Subcutaneous preadipocyte (primary cell): ENCODE results near the gene LY6G6C. TPM values are rescaled to one million over a fixed set of nuclear protein-coding genes. Genes with fewer than 3 reads are reported as not detected.

Source experiments
- small RNA-seq: library from RNA; depleted of rRNA; stranded (forward); fragments of <200 nt; gene quantifications from one replicate; pipeline ENCODE3, GENCODE V24; 2012
- total RNA-seq: library from RNA; depleted of rRNA; stranded (reverse); fragments of >200 nt; gene quantifications from 2 replicates; pipeline ENCODE4 v1.2.3, GENCODE V29; 2012

The LY6G6C gene, protein sequence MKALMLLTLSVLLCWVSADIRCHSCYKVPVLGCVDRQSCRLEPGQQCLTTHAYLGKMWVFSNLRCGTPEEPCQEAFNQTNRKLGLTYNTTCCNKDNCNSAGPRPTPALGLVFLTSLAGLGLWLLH
- total RNA-seq = not detected in 2 replicates

GRCh38 chr6:31721351-31722020 lies at the start of gene LY6G6C:
Gene LY6G6C (minus strand): TSS chr6:31721746. CDS start chr6:31721679, 67 bp downstream.

DNA sequence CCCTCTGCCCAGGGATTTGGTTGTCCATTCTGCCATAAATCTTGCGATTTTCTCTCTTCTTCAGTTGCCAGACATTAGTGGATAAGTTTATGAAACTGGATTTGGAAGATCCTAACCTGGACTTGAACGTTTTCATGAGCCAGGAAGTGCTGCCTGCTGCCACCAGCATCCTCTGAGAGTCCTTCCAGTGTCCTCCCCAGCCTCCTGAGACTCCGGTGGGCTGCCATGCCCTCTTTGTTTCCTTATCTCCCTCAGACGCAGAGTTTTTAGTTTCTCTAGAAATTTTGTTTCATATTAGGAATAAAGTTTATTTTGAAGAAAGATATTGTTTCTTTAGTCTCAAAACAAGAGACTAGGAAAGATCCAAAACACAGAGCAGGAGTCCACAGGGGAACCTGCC lies 40.8 kb upstream of the LY6G6C start, which contains the start of gene SAPCD1:
TSS of gene SAPCD1 (plus strand) at position 301 of the 400 bp plus-strand sequence. CDS start 399 bp downstream, outside the sequence.

GRCh38 chr6:31739639-31740396 lies 18.3 kb upstream of the LY6G6C start, which contains the start of gene MSH5:
Gene MSH5 (plus strand): TSS chr6:31740005. CDS start chr6:31740467, 462 bp downstream.

DNA sequence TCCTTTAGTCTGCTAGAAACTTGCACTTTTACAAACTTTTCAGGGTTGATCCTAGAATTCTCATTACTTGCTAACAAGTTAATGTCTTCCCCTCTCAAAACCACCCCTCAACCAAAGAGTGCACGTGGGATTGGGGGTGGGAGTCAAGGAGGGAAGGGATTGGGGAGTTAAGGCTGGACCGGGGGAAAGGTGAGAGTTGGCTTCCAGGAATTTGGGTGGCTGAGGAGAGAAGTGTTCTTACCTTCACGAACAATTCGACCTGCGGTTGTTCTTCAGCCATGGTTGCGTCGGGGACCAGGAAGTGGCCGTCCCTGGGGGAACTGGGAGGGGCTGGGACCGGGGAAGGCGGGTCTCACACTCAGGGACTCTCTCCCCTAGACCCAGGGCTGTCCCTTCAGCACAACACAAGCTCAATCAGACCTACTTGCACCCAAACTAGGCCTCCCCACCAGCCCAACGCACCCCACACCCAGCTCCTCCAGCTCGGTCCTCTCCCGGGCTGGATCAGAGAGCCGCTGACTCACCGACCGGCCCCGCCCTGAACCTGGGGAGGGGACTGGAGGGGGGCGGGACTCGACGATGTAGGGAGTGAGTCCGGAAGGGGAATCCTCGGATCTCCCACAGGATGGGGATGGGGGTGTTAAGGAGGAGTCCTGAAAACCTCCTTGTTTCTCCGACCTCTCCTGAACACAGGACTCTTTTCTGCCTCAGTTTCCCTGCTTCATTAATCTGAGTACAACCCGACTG lies 14.6 kb upstream of the LY6G6C start, which contains the start of gene CLIC1:
TSS of gene CLIC1 (minus strand) at position 510 of the 747 bp plus-strand sequence. CDS start at position 280, 230 bp downstream.

GRCh38 chr6:31728767-31729514 lies 7.4 kb upstream of the LY6G6C start, which contains the start of gene DDAH2:
Gene DDAH2 (minus strand): TSS chr6:31729299. CDS start chr6:31729161, 138 bp downstream.

GRCh38 chr6:31723245-31723979 lies 1.9 kb upstream of the LY6G6C start, which contains the start of gene MPIG6B:
Gene MPIG6B (plus strand): TSS chr6:31723373. CDS start chr6:31723384, 11 bp downstream.

GRCh38 chr6:31715022-31715958 lies 6.3 kb downstream of the LY6G6C start, which contains the start of gene LY6G6D:
Gene LY6G6D (plus strand): TSS chr6:31715348. CDS start chr6:31715356, 8 bp downstream.

DNA sequence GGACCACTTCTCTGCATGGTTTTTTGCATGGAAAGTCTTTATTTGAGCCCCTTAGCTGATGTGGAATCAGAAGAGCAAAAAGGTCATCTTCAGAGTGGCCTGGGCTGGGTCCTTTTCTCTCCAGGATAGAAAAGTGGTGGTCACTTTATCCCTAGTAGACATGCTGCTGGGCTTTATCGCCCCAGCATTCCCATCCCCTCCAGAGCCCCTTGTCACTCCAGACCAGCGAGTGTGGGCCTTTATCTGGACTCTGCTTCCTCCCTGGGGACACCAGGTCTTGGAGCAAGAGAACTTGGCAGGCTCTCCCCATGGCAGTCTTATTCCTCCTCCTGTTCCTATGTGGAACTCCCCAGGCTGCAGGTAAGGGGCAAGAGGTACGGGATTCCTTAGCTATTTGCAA lies 14.9 kb downstream of the LY6G6C start, which contains the start of gene LY6G6F:
TSS of gene LY6G6F (plus strand) at position 268 of the 400 bp plus-strand sequence. CDS start at position 309, 41 bp downstream.

DNA sequence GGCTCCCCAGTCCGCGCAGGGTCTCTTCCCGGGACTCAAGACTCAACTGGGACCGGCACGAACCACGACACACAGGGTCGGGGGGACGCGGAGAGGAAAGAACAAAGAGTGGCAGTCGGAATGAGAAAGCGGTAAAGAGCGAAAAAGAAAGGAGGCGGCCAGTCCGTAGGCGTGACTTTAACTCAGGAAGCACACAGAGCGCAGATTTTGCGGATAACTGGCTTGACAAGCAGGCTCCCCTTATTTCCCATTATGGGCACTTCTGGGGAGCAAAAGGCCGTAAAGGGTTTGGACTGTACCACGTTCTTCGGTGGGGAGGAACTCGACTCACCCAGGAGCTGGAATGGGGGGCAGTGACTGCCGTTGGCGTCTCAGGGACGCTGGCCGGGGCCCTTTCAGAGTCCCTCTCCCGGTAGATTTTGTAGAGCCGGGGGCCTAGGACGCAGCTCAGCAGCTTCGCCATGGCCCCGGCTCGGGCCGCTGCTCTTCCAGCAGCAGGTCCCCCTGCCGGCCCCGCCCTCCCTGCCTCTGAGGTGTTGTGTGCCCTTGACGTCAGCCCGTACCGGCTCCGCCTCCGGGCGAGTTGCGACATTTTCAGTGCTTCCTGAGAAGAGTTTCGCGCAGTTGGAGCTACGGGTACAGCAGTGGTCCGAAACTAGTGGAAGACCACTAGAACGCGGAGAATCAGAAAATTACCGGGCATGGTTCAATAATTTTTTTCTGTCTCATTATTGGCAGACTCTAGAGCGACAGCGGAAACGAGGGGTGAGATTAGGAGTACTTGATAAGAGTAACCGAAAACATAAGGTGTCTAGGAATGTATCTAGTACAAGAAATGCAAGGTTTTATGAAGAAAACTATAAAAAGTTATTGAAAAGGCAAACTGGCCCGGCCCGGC lies 18.5 kb downstream of the LY6G6C start, which contains the start of gene ABHD16A:
TSS of gene ABHD16A (minus strand) at position 506 of the 898 bp plus-strand sequence. CDS start at position 463, 43 bp downstream.

DNA sequence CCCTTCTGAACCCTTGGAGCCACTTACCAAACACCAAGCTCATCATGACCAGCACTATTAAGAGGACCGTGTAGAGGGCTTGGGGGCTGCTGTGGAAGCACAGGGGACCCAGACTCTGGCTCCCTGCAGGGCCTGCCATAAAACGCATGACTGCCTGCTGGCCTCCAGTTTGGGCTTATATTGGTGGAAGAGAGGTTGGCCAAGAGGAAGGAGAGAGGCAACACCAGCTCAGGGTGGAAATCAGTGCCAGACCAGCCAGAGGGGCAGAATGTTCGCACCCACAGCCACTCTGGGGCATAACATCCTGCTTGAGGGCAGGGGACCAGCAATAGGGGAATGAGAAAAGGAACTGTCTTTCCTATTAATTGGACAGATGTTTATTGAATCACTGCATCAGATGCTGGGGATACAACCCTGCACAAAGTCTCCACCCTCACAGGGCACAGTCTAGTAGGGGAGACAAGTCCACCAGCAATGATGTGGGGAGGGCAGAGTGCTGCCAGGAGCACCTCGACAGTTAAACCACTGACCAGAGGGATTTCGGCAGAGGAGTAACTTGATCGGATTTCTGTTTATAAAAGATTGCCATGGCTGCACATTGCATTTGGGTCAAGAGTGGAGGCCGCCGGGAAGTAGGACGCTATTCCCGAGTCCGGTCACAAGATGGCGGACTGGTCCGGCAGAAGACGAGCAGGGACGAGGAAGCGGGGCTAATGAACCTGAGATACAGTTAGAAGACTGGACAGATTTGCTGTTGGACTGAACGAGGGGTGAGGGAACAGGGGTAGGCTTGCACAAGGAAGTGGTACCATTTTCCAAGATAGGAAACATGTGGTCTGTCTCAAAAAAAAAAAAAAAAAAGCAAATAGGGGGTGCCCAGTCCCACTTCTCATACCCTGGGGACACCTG lies 41.1 kb downstream of the LY6G6C start, which contains the start of gene LY6G5C:
TSS of gene LY6G5C (minus strand) at position 842 of the 909 bp plus-strand sequence. CDS start at position 148, 694 bp downstream.

GRCh38 chr6:31669676-31670075 lies 51.9 kb downstream of the LY6G6C start, which contains the start of gene LY6G5B:
Gene LY6G5B (plus strand): TSS chr6:31669976. CDS start chr6:31670951, 975 bp downstream.

Small RNA genes within 50 kb of the gene (small RNA-seq; reads per million reads assigned to genes)
- gene LY6G6D = not detected
- gene MIR4646 = not detected
- gene MSH5-SAPCD1 = not detected
- gene RNU6-850P = not detected
- gene SAPCD1 = 0.08 reads per million

Other genes with a start within 250 kb of the LY6G6C start
- gene MICB, start 223.6 kb downstream of the LY6G6C start, total RNA-seq = 10.7 and 11.1 TPM in 2 replicates
- gene MCCD1, start 192.8 kb downstream of the LY6G6C start, total RNA-seq = not detected in 2 replicates
- 448 and 514 TPM in 2 replicates for gene DDX39B, start 179.7 kb downstream of the LY6G6C start, total RNA-seq
- 1.8 TPM in 2 replicates for gene ATP6V1G2, start 175.1 kb downstream of the LY6G6C start, total RNA-seq
- gene NFKBIL1, start 174.1 kb downstream of the LY6G6C start, total RNA-seq = 22.3 and 29.0 TPM in 2 replicates
- not detected in 2 replicates for gene LTA, start 149.5 kb downstream of the LY6G6C start, total RNA-seq
- gene TNF, start 146.2 kb downstream of the LY6G6C start, total RNA-seq = not detected in 2 replicates
- not detected in 2 replicates for gene LTB, start 139.3 kb downstream of the LY6G6C start, total RNA-seq
- gene LST1, start 135.5 kb downstream of the LY6G6C start, total RNA-seq = not detected in 2 replicates
- not detected in 2 replicates for gene NCR3, start 128.7 kb downstream of the LY6G6C start, total RNA-seq
- gene AIF1, start 106.5 kb downstream of the LY6G6C start, total RNA-seq = not detected in 2 replicates
- gene PRRC2A, start 101.0 kb downstream of the LY6G6C start, total RNA-seq = 54.7 and 90.9 TPM in 2 replicates
- 145 and 182 TPM in 2 replicates for gene BAG6, start 69.1 kb downstream of the LY6G6C start, total RNA-seq
- gene APOM, start 65.9 kb downstream of the LY6G6C start, total RNA-seq = 0.59 and 1.1 TPM in 2 replicates
- 12.5 and 15.8 TPM in 2 replicates for gene C6orf47, start 61.0 kb downstream of the LY6G6C start, total RNA-seq
- 24.3 and 26.4 TPM in 2 replicates for gene GPANK1, start 56.7 kb downstream of the LY6G6C start, total RNA-seq
- 130 and 189 TPM in 2 replicates for gene CSNK2B, start 55.7 kb downstream of the LY6G6C start, total RNA-seq
- 3.3 and 4.3 TPM in 2 replicates for gene LY6G5B, start 51.8 kb downstream of the LY6G6C start, total RNA-seq
- 0.37 and 0.39 TPM in 2 replicates for gene LY6G5C, start 40.7 kb downstream of the LY6G6C start, total RNA-seq
- gene ABHD16A, start 18.4 kb downstream of the LY6G6C start, total RNA-seq = 29.4 and 34.0 TPM in 2 replicates
- not detected in 2 replicates for gene LY6G6F, start 14.9 kb downstream of the LY6G6C start, total RNA-seq
- not detected in 2 replicates for gene LY6G6D, start 6.4 kb downstream of the LY6G6C start, total RNA-seq
- gene MPIG6B, start 1.6 kb upstream of the LY6G6C start, total RNA-seq = not detected in 2 replicates
- 22.7 and 32.0 TPM in 2 replicates for gene DDAH2, start 7.6 kb upstream of the LY6G6C start, total RNA-seq
- gene CLIC1, start 14.8 kb upstream of the LY6G6C start, total RNA-seq = 927 and 1,210 TPM in 2 replicates
- gene MSH5, start 18.3 kb upstream of the LY6G6C start, total RNA-seq = 16.9 and 29.1 TPM in 2 replicates
- 0.59 and 1.1 TPM in 2 replicates for gene SAPCD1, start 40.9 kb upstream of the LY6G6C start, total RNA-seq
- under 0.01 and 0.98 TPM in 2 replicates for gene VWA7, start 55.6 kb upstream of the LY6G6C start, total RNA-seq
- gene VARS1, start 74.0 kb upstream of the LY6G6C start, total RNA-seq = 88.6 and 117 TPM in 2 replicates
- 37.1 and 48.9 TPM in 2 replicates for gene LSM2, start 85.2 kb upstream of the LY6G6C start, total RNA-seq
- 0.37 and 0.39 TPM in 2 replicates for gene HSPA1L, start 93.5 kb upstream of the LY6G6C start, total RNA-seq
- 35.6 and 53.8 TPM in 2 replicates for gene HSPA1A, start 93.8 kb upstream of the LY6G6C start, total RNA-seq
- 77.8 and 79.0 TPM in 2 replicates for gene HSPA1B, start 106.0 kb upstream of the LY6G6C start, total RNA-seq
- gene NEU1, start 141.1 kb upstream of the LY6G6C start, total RNA-seq = 55.9 and 56.1 TPM in 2 replicates
- gene SLC44A4, start 157.3 kb upstream of the LY6G6C start, total RNA-seq = not detected in 2 replicates
- gene EHMT2, start 176.0 kb upstream of the LY6G6C start, total RNA-seq = 43.4 and 50.4 TPM in 2 replicates
- 1.5 and 1.8 TPM in 2 replicates for gene ZBTB12, start 180.3 kb upstream of the LY6G6C start, total RNA-seq
- gene C2, start 206.0 kb upstream of the LY6G6C start, total RNA-seq = 0.59 and 2.9 TPM in 2 replicates
- gene CFB, start 224.3 kb upstream of the LY6G6C start, total RNA-seq = 6.3 and 10.7 TPM in 2 replicates
- gene NELFE, start 237.2 kb upstream of the LY6G6C start, total RNA-seq = 97.9 and 114 TPM in 2 replicates
- 55.5 and 55.7 TPM in 2 replicates for gene SKIC2, start 237.4 kb upstream of the LY6G6C start, total RNA-seq